Central memory CD4-positive, alpha-beta T cell (primary cell): ENCODE measurements around the gene CERCAM.
"Not testable (repeated sequence)": the region's sequence is repeated elsewhere in the genome, so short reads cannot be mapped to it uniquely, and the experiment has no call there.

Experiments
- DNase-seq: peaks from one replicate; pipeline ENCODE4 v3.0.0; 2022

Gene CERCAM

DNA sequence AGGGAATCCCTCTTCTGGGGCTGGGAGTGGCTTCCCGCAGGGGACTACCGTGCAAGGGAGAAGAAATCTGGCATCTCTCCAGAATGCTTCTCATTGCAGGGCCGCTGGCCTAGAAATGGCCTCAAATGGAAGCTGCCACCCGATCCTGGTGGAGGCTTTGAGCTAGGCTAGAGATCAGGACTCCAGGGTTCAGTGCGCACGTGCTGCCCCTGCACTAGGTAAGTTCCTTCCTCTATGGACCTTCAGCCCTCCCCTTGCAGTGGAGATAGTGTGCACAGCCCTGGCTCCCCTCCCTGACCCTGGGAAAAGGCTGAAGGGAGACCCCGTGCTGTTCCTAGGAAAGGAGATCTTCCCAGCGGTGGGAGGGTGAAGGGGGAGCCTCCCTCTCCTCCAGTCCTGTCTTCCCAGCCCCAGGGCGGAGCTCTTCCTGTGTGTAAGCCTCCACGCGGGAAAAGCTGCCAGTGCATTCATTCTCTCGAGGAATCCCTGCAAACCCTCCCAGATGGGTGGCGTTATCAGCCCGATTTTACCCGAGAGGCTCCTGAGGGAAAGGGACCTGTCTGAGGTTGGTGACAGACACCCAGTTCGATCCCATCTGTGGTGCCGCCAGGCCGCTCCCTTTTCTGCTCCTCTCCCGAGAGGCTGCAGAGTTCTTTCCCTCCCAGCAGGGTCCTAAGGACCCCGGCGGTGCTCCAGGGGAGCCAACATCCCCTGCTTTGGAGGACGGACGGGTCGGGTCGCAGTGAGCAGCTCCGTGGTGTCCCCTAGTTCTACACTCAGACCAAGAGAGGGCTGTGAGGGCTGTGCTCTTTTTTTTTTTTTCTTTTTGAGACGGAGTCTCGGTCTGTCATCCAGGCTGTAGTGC, 1.4 kb upstream of the CERCAM start:
- no peak for DNase-seq

DNA sequence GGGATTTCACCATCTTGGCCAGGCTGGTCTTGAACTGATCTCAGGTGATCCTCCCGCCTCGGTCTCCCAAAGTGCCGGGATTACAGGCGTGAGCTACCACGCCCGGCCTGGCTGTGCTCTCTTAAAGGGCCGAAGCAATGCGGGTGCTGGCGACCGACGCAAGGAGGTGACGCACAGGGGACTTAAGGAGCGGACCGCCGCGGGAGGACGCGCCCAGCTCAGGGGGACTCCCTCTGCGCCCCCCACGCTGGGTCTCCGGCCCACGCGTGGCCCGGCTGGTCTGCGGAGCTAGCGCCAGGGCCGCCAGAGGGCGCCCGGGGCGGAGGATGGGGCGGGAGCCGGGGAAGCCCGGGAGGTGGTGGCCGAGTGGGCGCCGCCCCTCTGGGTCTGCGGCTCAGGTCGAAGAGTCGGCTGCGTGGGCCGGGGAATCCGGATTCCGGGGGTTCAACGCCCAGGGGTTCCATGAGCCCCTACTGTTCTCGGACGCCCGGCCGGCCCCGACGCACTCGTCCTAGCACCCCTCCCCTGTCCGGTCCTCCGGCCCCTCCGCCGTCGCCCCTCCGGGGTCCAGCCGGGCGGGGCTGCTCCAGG, 502 bp upstream of the CERCAM start:
- peak; percentile 41 for DNase-seq

DNA sequence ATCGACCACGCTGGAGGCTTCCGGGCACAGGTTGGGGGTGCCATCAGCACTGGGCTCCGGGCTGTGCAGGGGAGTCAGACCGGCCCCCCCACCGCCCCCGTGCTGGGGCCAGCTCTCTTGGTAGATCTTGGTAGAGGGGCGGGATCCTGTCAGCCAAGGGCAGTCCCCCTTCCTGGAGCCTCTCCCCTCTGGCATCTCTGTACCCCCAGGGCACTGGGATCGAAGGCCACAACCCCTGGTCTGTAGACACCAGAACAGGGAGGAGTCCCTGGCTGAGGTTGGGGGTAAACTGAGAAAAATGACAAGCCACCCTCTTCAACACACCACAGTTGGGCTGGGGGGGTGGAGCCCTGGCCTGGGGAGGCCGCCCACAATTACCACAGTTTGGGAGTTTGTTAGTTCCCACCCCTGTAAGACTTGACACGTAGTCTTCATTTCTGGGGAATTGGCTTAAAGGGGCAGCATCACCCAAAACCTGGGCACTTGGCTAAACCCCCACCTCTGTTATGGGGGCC, 882 bp downstream of the CERCAM start:
- no peak for DNase-seq

DNA sequence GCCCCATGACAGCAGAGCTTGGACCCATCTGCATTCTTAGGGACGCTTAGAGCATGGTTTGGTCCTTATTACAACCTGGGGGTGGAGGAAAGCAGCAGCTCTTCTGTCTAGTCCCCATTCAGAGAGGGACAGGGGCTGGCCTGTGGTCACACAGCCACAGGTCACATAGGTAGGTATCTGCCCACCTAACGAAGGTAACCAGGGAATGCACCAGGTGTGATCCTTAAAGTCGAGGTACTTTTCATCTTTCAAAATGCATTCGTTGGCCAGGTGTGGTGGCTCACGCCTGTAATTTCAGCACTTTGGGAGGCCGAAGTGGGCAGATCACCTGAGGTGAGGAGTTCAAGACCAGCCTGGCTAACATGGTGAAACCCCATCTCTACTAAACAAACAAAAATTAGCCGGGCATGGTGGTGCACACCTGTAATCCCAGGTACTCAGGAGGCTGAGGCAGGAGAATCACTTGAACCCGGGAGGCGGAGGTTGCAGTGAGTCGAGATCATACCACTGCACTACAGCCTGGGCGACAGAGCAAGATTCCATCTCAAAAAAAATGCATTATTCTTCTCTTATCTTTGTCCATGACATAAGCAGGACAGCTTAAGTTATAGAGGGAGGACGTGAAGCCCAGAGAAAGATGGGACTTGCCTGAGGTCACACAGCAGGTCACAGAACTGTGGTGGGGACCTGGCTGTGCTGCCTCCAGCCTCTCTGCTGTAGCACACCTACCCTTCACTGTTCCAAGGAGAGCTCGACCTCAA, 1.5 kb downstream of the CERCAM start:
- DNase-seq: not testable (repeated sequence)

DNA sequence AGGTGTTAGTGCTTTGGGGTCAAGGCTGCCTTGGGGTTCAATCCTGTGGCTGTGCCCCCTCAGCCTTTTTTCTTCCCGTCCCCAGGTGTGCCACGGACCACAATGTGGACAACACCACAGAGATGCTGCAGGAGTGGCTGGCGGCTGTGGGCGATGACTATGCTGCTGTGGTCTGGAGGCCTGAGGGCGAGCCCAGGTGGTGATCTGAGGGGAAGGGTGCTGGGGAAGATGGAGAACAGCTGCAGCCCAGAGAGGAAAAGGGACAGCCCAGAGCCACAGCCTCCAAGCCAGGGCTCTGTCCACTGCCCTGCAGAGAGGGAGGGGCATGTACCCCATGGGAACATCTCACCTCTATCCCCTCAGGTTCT, 2.1 kb downstream of the CERCAM start:
- DNase-seq: no peak

DNA sequence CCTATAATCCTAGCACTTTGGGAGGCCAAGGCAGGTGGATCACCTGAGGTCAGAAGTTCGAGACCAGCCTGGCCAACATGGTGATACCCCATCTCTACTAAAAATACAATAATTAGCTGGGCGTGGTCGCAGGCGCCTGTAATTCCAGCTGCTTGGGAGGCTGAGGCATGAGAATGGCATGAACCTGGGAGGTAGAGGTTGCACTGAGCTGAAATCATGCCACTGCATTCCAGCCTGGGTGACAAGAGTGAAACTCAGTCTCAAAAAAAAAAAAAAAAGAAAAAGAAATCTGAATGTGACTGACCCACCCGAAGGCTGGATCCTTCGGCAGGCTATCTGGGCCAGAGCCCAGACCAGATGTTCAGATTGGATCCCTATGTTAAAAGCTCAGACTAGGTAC, 2.7 kb downstream of the CERCAM start:
- DNase-seq: not testable (repeated sequence)

DNA sequence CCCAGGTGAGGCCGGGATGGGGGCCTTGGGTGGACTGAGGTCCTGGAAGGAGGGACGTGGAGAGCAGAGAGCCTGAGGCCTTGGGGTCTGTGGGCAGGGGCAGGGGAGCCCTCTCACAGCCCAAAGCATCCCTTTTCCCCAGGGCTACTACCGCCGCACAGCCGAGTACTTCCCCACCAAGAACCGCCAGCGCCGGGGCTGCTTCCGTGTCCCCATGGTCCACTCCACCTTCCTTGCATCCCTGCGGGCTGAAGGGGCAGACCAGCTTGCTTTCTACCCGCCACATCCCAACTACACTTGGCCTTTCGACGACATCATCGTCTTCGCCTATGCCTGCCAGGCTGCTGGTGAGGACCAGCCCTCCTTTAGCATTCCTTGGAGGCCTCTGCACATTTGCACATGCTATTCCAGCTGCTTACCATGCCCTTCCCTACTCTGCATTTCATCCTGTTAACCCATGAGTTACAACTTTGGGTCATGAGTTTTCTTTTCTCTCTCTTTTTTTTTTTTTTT, 3.7 kb downstream of the CERCAM start:
- no peak for DNase-seq

DNA sequence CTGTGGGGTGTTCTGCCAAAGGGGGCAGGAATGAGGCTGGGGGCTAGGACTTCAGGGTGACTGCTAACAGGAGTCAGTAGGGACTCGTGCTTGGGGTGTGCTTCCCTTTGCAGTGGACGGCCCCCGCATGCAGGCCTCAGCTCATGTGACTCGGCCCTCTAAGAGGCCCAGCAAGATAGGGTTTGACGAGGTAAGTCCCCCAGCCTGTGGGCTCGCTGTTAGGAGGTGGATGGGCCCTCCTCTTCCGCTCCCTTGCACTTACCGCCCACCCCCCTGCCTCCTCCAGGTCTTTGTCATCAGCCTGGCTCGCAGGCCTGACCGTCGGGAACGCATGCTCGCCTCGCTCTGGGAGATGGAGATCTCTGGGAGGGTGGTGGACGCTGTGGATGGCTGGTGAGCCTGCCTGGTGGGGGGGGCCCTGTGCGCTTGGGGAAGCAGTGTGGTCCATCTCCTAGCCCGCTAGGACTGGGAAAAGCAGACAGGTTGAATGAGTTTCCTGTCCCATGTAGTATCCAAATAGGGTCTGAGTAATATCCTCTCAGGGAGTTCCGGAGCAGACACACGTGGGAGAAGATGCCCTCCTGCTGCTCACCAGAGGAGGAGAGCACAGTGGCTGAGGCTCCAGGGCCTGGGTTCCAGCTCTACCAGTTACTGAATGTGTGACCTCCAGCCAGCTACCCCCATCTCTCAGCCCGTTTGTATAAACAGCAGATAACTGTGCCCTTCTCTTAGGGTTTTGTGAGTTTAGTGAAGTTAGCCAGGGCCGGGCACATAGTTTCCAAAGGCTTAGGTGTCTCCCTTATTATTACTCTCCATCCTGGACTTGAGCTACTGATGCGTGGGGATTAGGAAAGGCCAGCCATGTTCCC, 8.2 kb downstream of the CERCAM start:
- DNase-seq: no peak

DNA sequence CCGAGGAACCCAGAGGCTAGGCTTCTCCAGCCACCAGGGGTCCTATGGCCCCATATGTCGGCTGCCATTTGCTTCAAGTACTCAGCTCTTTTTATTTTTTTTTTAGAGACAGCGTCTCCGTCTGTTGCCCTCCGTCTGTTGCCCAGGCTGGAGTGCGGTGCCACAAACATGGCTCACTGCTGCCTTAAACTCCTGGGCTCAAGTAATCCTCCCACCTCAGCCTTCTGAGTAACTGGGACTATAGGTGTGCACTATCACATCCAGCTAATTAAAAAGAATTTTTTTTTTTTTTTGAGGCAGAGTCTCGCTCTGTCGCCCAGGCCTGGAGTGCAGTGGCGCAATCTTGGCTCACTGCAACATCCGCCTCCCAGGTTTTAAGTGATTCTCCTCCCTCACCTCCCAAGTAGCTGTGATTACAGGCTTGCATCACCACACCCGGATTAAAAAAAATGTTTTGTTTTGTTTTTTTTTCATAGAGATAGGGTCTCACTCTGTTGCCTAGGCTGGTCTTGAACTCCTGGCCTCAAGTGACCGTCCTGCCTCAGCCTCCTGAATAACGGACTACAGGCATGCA, 8.9 kb downstream of the CERCAM start:
- DNase-seq: no peak

DNA sequence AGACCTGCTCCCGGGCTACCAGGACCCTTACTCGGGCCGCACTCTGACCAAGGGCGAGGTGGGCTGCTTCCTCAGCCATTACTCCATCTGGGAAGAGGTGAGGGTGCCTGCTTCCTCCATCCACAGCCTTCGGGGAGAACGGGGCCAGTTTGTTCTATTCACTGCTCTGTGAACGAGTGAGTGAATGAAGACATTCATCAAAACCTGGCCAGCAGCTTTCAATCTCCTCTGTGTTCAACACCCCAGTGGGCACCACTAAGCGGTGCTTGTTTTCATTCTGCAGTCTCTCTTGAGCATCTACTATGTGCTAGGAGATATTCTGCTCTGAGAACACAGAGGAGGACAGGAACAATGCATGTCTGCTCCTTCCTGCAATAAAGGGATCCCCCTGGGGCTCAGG, 10.6 kb downstream of the CERCAM start:
- no peak for DNase-seq

DNA sequence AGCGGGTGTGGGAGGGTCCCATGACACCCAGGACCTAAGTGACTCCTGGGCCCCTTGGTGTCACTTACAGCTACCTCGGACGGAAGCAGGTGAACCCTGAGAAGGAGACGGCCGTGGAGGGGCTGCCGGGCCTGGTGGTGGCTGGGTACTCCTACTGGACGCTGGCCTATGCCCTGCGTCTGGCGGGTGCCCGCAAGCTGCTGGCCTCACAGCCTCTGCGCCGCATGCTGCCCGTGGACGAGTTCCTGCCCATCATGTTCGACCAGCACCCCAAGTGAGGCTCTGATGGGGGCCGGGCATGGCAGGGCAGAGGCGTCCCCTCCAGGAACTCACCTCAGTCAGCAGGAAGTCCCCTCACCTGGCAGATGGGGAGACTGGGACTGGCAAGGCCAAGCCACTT, 13.7 kb downstream of the CERCAM start:
- no peak for DNase-seq

DNA sequence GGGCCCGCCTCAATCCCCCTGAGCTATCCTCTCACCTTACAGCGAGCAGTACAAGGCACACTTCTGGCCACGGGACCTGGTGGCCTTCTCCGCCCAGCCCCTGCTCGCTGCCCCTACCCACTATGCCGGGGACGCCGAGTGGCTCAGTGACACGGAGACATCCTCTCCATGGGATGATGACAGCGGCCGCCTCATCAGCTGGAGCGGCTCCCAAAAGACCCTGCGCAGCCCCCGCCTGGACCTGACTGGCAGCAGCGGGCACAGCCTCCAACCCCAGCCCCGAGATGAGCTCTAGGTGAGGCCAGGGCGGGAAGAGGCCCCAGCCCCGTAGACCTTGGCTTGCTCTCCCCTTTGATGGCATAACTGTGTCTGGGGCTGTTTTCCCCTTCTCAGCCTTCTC, 15.0 kb downstream of the CERCAM start:
- no peak for DNase-seq

DNA sequence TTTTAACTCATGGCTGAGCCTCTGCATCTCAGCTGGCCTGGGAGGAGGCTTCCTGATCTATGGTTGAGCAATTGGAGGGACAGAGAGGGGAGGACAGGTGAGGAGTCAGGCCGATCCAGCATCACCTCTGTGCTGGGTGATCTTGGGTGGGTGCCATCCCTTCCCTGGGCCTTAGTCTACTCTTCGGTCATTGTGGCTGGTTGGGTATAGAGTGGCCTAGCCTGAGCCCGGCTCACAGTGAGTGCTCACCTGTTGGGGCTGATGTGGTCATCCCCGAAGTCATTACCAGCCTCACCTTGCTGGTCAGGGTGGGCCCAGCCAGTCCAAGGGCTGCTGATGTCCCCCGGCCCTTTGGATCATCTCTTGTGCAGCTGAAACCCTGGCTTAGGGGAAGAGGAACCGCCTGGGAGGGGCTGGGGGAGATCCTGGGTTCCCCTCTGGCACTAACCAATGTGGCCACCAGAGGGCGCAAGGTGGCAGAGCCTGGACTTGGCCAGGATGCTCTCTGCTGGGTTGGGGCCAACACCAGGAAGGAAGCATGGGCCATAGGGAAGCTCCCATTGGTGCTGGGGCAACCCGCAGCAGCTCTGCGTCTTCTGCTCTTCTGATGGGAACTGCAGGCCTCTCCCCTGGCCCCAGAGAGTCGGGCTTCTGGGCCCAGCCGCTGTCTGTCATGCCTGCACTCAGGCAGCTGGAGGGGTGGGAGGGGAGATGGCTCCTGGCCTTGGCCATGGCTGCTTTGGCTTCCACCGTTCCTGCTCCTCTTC, 17.9 kb downstream of the CERCAM start:
- DNase-seq: peak; percentile 57

DNA sequence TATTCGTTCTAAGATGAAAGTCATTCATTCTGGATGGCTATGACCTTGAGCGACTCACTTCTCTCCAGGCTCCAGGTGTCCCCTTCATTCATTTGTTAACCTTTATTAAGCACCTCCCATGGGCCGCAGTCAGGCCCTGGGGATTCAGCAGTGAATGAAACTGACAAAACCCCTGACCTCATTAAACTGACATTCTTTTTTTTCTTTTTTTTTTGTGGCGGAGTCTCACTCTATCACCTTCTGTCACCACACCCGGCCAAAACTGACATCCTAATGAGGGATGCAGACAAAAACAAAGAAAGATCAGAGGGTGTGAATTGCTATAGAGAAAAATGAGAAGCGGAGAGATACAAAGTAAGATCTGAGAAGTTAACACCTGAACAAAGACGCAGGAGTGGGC, 18.6 kb downstream of the CERCAM start:
- DNase-seq: no peak

DNA sequence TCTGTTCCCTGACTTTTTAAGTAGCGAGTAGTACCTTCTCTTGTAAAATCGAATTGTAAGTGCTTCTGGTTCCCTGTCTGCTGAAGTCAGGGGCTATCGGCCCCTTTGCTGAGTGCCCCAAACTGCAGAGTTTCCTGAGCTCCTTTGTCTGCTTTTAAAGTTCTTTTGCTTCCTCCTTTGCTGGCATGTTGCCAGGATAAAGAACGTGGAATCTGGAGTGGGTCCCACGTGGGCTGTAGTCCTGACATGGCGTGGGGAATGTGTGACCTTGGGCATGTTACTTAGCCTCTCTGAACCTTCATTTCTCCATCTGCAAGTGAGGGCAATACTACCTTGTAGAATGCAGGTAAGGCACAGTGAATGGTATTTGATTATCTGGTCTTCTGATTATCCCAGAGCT, 21.5 kb downstream of the CERCAM start:
- no peak for DNase-seq

DNA sequence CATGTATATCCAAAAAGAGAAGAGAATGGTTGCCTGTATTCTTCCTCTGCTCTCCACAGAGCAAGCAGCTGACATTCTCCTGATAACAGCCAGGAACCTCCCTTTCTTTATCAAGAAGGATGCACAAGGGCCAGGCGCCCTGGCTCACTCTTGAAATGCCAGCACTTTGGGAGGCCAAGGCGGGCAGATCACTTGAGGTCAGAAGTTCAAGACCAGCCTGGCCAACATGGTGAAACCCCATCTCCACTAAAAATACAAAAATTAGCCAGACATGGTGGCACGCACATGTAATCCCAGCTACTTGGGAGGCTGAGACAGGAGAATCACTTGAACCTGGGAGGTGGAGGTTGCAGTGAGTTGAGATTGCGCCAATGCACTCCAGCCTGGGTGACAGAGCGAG, 25.8 kb downstream of the CERCAM start:
- not testable (repeated sequence) for DNase-seq

DNA sequence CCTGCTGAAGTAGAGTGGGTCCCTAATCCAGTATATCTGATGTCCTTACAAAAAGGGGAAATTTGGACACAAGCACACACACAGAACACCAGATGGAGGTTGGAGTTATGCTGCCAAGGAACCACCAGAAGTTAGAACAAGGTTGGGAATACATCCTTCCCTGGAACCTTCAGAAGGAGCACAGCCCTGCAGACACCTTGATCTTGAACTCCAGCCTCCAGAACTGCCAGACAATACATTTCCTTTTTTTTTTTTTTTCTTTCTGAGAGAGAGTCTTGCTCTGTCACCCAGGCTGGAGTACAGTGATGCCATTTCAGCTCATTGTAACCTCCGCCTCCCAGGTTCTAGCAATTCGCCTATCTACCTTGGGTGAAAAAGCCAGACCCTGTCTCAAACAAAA, 28.1 kb downstream of the CERCAM start:
- DNase-seq: no peak

DNA sequence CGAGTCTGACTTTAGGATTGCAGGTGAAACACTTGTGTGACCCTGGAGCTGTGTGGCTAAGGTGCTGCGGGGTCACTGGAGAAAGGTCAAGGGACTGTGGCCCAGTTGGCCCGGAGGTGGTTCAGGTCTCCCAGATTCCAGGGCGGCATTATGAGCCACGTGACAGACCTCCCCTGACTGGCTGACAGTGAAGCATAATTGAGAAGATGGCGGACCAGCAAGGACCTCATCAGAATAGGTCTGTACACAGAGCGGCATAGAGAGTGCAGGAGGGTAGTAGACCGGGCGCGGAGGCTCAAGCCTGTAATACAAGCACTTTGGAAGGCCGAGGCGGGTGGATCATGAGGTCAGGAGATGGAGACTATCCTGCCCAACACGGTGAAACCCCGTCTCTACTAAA, 34.3 kb downstream of the CERCAM start:
- DNase-seq: no peak

DNA sequence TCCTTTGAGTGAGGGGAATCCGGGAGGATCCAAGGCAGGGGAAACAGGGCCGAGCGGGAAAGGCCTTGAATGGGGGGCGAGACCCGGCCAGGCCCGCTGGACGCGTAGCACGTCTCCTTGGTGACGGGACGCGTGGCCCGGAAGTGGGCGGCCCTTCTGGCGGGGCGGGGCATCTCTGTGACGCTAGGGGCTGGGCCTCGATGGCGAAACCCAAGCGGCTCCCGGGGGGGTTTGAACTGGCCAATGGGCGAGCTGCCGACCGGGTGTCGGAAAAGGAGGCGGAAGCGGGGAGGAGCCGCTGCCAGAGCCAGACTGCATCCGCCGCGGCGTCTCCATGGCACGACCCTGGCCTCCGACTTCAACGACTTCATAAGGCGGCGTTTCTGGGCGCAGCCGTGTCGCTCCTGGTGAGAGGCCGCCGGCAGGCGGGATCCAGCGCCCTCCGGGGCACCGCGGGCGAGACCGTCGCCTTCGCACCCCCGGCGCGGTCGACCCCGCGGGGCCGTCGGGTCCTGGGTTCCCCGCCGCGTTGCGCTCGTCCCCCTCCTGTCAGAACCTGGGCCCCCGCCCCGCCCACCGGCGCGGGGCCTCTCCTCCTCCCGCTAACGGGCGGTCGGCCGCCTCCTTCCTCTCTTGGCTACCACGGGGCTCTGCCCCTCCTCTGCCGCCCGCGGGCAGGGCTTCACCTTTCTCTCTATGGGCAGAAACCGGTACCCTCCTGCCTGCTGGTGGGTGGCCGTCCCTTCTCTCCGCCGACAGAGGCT, 35.4 kb downstream of the CERCAM start, which contains the start of gene ODF2:
Gene ODF2 (plus strand): TSS at position 158 of the 764 bp plus-strand sequence. CDS start 86 bp downstream, at position 244.
- peak; percentile 97 for DNase-seq

DNA sequence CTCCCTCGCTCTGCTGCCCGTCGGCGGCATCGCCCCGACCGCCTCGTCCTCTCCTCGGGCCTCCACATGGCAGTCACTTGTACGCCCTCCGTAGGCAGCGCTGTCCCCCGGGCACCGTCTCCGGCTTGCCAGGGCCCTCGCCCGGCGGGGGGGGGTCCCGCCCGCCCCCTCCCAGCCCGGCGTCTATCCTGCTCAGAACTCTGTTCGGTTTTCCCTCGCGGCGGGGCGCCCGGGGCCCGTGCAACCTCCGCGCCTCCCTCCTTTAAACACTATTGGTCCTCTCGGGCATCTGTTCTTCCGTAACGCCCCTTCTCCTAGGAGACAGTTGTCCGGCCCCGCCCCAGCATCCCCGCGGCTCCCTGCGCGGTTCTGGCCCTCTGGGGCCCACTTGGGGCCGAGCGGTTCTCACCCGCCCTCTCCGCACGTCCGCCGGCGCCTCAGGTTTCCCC, 36.0 kb downstream of the CERCAM start:
- DNase-seq: peak; percentile 64
